Measurements from ENCODE around the gene PHF12. TPM values are rescaled to one million over a fixed set of nuclear protein-coding genes. Genes with fewer than 3 reads are reported as not detected.

The PHF12 gene
- total and polyA plus RNA-seq, 10 donors = 16.2 to 118 (median 76.1) TPM

GRCh38 chr17:28858801-28859355 lies 92.4 kb downstream of the PHF12 start:
- TF ChIP-seq CTCF (IDR thresholded peaks at IDR 0.05 in 8 of 11, conservative IDR thresholded peaks at IDR 0.05 in 3 of 11) (no peak), POLR2AphosphoS5 (IDR thresholded peaks at IDR 0.05) (no peak), POLR2A (IDR thresholded peaks at IDR 0.05) (no peak)
- peaks cover 10 to 25% (median 18%) of the 10 kb centered on the region in 6 donors for H3K4me1 ChIP-seq
- H3K36me3 ChIP-seq = peaks cover 0 to 61% (median 48%) of the 10 kb centered on the region in 6 donors
- 44 to 83% (median 50%) methylated on average over 2 of the region's 2 CpGs for WGBS, 5 donors
- no peaks in the 10 kb centered on the region for H3K27me3 ChIP-seq (replicated peaks in 1 of 7)
- H3K27ac ChIP-seq = no peak overlapping the region
- no peaks in the 10 kb centered on the region for H3K9me3 ChIP-seq
- DNase-seq = peak; percentile 2
- intact Hi-C loops (cut with DNase I; ENCODE audit: low total_unique reads) = loop anchor here (10.0 kb wide), 1 partner anchor 46 kb away; the partner anchor contains the start of gene DHRS13
- no peak overlapping the region for H3K4me3 ChIP-seq

GRCh38 chr17:28857905-28858800 lies 93.2 kb downstream of the PHF12 start:
- intact Hi-C loops (cut with DNase I; ENCODE audit: low total_unique reads) = loop anchor here (10.0 kb wide), 1 partner anchor 47 kb away; the partner anchor contains the start of gene DHRS13
- Histone ChIP-seq H3K36me3 (peaks cover 0 to 61% (median 48%) of the 10 kb centered on the region in 6 donors), H3K9me3 (no peaks in the 10 kb centered on the region), H3K4me3 (no peak overlapping the region), H3K4me1 (peaks cover 10 to 25% (median 18%) of the 10 kb centered on the region in 6 donors), H3K27me3 (replicated peaks in 1 of 7) (no peaks in the 10 kb centered on the region), H3K27ac (no peak overlapping the region)
- TF ChIP-seq POLR2A (IDR thresholded peaks at IDR 0.05) = no peak
- TF ChIP-seq POLR2AphosphoS5 (IDR thresholded peaks at IDR 0.05) = no peak
- TF ChIP-seq CTCF (IDR thresholded peaks at IDR 0.05 in 8 of 11, conservative IDR thresholded peaks at IDR 0.05 in 3 of 11) = no peak
- DNase-seq = peak; percentile 4
- WGBS, 5 donors = 80 to 97% (median 89%) methylated on average over 2 to 3 of the region's 3 CpGs

GRCh38 chr17:28856028-28856574 lies 95.2 kb downstream of the PHF12 start:
- H3K27ac ChIP-seq = no peak overlapping the region
- DNase-seq = peak; percentile 7
- WGBS, 5 donors = 91 to 96% (median 91%) methylated on average over 5 of the region's 5 CpGs
- intact Hi-C loops (cut with DNase I; ENCODE audit: low total_unique reads) = loop anchor here (10.0 kb wide), 1 partner anchor 49 kb away; the partner anchor contains the start of gene DHRS13
- no peaks in the 10 kb centered on the region for H3K27me3 ChIP-seq (replicated peaks in 1 of 7)
- no peak for TF ChIP-seq CTCF (IDR thresholded peaks at IDR 0.05 in 8 of 11, conservative IDR thresholded peaks at IDR 0.05 in 3 of 11)
- TF ChIP-seq POLR2A (IDR thresholded peaks at IDR 0.05) = no peak
- TF ChIP-seq POLR2AphosphoS5 (IDR thresholded peaks at IDR 0.05) = no peak
- peaks cover 10 to 25% (median 18%) of the 10 kb centered on the region in 6 donors for H3K4me1 ChIP-seq
- H3K4me3 ChIP-seq = peak overlapping the region in 2 of 8 donors; percentile 68 to 81
- no peaks in the 10 kb centered on the region for H3K9me3 ChIP-seq
- H3K36me3 ChIP-seq = peaks cover 0 to 51% (median 47%) of the 10 kb centered on the region in 6 donors
